GM18909 (cell line): Measurements from ENCODE around the gene HMX3.
"Not testable (repeated sequence)": the region's sequence is repeated elsewhere in the genome, so short reads cannot be mapped to it uniquely, and the experiment has no call there.

Experiments
- ATAC-seq: cut with Tn5 transposase; IDR thresholded peaks from one replicate; pipeline ENCODE4 v1.9.1; 2021; ENCODE audit warnings: mild to moderate bottlenecking; ENCODE audit not compliant: unreplicated experiment, poor library complexity

HMX3 gene

GRCh38 chr10:123165445-123166072, 29.8 kb downstream of the HMX3 start:
- ATAC-seq: no peak

- no peak for ATAC-seq
Measured at GRCh38 chr10:123166618-123167017, 30.8 kb downstream of the HMX3 start.

DNA sequence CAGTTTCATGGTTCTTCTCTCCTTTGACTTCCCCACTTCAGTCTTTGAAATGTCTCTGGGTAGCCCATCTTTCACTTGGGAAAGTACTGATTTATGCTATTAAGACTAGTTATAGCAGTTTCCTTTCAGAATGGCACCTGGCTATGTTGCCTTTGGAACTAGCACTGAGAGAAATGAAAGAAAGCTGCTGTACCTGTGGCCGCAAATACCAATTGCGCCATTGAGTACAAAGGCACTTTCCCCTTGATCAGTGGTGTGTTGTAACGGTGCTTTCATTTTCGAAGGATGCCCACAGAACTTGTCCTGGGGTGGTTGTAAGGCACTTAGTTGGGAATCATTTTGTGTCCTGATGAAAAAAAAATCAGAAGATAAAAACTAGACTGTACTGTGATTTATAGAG, 35.2 kb downstream of the HMX3 start:
- no peak for ATAC-seq

- ATAC-seq: not testable (repeated sequence)
Measured at GRCh38 chr10:123171616-123172015, 35.8 kb downstream of the HMX3 start.

DNA sequence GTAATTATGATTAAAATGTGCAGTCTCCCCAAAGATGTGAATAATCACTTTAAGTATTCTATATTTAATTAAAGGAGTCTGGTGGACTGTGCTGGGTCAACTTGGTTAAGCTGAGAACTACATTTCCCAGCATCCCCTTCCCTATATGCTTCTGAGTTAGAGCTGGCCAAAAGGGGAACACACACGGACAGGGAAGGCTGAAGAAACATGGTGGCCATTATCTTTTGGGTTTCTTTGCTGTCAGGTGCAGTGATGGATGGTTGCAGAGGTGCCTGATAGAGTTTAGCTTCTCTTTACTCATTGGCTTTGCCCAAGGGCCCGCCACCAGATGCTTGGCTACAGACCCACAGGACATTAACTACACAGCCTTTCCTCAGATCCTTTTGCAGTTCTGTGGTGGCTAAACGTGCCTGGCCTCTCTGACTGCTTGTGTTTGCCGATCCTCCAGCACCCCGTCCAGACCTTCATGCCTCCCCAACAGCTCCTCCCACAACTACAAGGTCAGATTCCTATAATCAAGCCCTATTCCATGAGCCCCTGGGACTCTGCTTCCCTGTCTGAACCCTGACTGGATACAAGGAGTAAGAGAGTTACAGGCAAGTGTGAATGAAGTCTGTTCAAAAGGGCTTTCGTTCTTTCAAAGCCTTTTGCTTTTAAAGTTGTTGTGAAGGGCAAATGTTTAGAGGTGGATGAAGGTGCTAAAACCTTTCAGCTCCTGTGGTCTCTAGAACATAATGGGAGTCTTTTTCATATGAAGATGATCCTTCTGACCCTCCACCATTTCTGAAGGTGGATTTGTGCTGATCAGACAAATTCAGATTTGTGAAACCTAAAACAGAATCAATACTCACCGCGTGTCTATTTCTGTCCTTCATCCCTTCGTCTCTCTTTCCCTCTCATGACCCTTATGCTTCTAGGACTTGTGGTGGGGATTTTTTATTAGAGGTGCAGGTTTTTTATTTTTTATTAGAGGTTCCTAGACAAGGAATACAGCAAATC, 39.9 kb downstream of the HMX3 start:
- no peak for ATAC-seq

GRCh38 chr10:123178390-123178789, 42.6 kb downstream of the HMX3 start:
- ATAC-seq: not testable (repeated sequence)

DNA sequence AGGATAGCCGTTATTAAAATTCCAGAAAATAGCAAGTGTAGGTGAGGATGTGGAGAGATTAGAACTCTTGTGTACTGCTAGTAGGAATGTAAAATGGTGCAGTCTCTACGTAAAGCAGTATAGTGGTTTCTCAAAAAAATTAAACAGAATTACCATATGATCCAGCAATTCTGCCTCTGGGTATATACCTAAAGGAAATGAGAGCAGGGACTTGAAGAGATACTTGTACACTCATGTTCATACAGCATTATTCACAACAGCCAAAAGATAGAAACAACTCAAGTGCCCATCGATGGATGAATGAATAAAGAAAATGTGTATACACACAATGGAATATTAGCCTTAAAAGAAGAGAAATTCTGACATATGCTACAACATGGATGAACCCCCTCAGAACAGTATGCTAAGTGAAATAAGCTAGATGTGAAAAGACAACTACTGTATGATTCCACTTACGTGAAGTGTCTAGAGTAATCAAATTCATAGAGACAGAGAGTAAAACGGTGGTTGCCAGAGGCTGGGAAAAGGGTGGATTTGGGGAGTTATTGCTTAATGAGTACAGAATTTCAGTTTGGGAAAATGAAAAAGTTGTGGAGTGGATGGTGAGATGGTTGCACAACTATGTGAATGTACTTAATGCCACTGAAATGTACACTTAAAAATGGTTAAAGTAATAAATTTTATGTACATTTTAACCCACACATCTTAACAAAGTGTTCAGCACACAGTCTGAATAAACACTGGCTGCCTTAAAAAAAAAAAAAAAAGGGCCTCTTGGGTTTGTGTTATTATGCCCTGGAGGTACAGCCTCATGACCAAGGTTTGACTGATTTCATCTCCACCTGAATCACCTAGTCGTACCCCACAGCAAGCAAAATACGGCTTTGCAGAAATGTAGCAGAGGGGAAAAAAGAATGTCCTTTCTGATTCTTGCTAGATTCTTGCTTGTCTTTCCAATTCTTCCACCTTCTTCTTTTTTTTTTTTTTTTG, 44.6 kb downstream of the HMX3 start:
- ATAC-seq: no peak

GRCh38 chr10:123183724-123184123, 48.0 kb downstream of the HMX3 start:
- ATAC-seq: no peak

DNA sequence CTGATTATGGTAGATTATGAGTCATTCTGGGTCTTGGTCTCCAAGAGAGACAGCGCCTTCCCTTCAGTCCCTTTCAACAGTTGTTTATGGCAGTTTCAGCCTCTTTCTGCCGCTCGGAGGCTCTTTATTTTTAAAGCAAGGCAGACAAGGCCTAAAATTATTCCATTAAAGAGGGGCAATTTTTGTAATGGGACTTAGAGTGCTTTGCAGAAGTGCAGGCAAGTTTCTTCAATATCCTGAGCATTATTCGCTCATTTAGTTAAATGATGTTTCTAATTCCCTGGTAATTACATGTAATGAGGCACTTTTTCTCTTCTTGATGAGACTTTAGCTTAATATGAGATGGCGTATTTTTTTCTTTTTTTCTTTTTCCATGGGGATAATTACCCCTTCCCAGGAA, 52.0 kb downstream of the HMX3 start:
- ATAC-seq: no peak
